H1 (cell line): ENCODE data around the gene LILRB4. TPM values are rescaled to one million over a fixed set of nuclear protein-coding genes. Genes with fewer than 3 reads are reported as not detected.

Experiments used
- CTCF ChIA-PET: fragments of 300-600 bp; sonication (Branson Sonifier 250); formaldehyde crosslinking; loops from one replicate; lab custom pipeline; 2021; ENCODE audit not compliant: partially characterized antibody; lab: Charles Lee
- POLR2A ChIA-PET: fragments of 300-600 bp; sonication (Branson Sonifier 250); formaldehyde crosslinking; loops from one replicate; lab custom pipeline; 2021; ENCODE audit warnings: inconsistent platforms; ENCODE audit not compliant: partially characterized antibody; lab: Charles Lee
- DNase-seq, 2 experiments: peaks; one replicate each; pipeline versions ENCODE4 v3.0.0 to v3.0.0-alpha.2; 2010 to 2022; ENCODE audit warnings: low spot score in 2 of 2, low read depth in 1 of 2, mixed read lengths in 1 of 2
- FAIRE-seq: peaks from 2 replicates; lab custom pipeline; 2011; peaks lifted over from hg19 to GRCh38; lab: Jason Lieb, UNC
- H2AFZ ChIP-seq: 2 replicates; pipeline ENCODE4 v1.8.1; 2012; ENCODE audit warnings: low read length, inconsistent platforms
- H2AK5ac ChIP-seq: 2 replicates; pipeline ENCODE4 v1.6.1; 2013; ENCODE audit warnings: low read depth, low read length
- H2BK120ac ChIP-seq: replicated peaks from 2 replicates; pipeline ENCODE3; 2013; ENCODE audit warnings: low read depth, low read length, inconsistent platforms
- H2BK12ac ChIP-seq: 2 replicates; pipeline ENCODE4 v1.6.1; 2013; ENCODE audit warnings: low read depth, low read length
- H2BK15ac ChIP-seq: 2 replicates; pipeline ENCODE4 v1.6.1; 2013; ENCODE audit warnings: low read length
- H2BK20ac ChIP-seq: 2 replicates; pipeline ENCODE4 v1.6.1; 2013; ENCODE audit warnings: low read length
- H2BK5ac ChIP-seq: 2 replicates; pipeline ENCODE4 v1.6.1; 2013; ENCODE audit warnings: low read depth, low read length
- H3K14ac ChIP-seq: 2 replicates; pipeline ENCODE4 v1.6.1; 2013; ENCODE audit warnings: inconsistent platforms; ENCODE audit not compliant: insufficient read length
- H3K18ac ChIP-seq: 2 replicates; pipeline ENCODE4 v1.6.1; 2013; ENCODE audit warnings: low read length; ENCODE audit errors: extremely low read depth
- H3K23ac ChIP-seq: 2 replicates; pipeline ENCODE4 v1.6.1; 2013; ENCODE audit warnings: inconsistent platforms; ENCODE audit not compliant: insufficient read length
- H3K23me2 ChIP-seq: 2 replicates; pipeline ENCODE4 v1.6.1; 2013; ENCODE audit warnings: low read depth, low read length
- H3K27ac ChIP-seq: 2 replicates; pipeline ENCODE4 v1.6.1; 2011; ENCODE audit warnings: low read depth, low read length, inconsistent platforms
- H3K27me3 ChIP-seq, 4 experiments: replicated peaks in 1 of 4; 1 replicate in 1 of 4; 2 replicates in 3 of 4; pipeline versions ENCODE4 v1.6.1 to v1.8.1; 2011 to 2013; ENCODE audit warnings: low read length in 3 of 4, mild to moderate bottlenecking in 3 of 4, inconsistent platforms in 2 of 4, mixed read lengths in 2 of 4, moderate library complexity in 1 of 4; ENCODE audit not compliant: control insufficient read depth in 3 of 4, insufficient read depth in 3 of 4; ENCODE audit errors: extremely low read depth in 1 of 4
- H3K36me3 ChIP-seq, 4 experiments: 2 replicates each; pipeline versions ENCODE4 v1.6.1 to v1.8.1; 2011 to 2013; ENCODE audit warnings: mild to moderate bottlenecking in 4 of 4, low read length in 3 of 4, moderate library complexity in 2 of 4, control low read depth in 1 of 4, inconsistent platforms in 1 of 4; ENCODE audit not compliant: insufficient read depth in 4 of 4, control insufficient read depth in 2 of 4
- H3K4ac ChIP-seq: replicated peaks from 2 replicates; pipeline ENCODE3; 2013; ENCODE audit warnings: low read length, low read depth, mixed read lengths, inconsistent platforms; ENCODE audit not compliant: insufficient read length
- H3K4me1 ChIP-seq, 4 experiments: replicated peaks in 1 of 4; 1 replicate in 1 of 4; 2 replicates in 3 of 4; pipeline versions ENCODE4 v1.6.1 to v1.8.1; 2011 to 2013; ENCODE audit warnings: low read length in 3 of 4, inconsistent platforms in 2 of 4, mixed read lengths in 1 of 4; ENCODE audit not compliant: insufficient read depth in 4 of 4, control insufficient read depth in 3 of 4
- H3K4me2 ChIP-seq, 2 experiments: 2 replicates each; pipeline versions ENCODE4 v1.6.1 to v1.8.1; 2011 to 2013; ENCODE audit warnings: low read depth in 2 of 2, low read length in 2 of 2, control low read depth in 1 of 2, inconsistent platforms in 1 of 2, mild to moderate bottlenecking in 1 of 2; ENCODE audit not compliant: insufficient read depth in 1 of 2
- H3K4me3 ChIP-seq, 4 experiments: fragments of 200-600, 300-600 bp in 1 of 4; sonication (generic), shearing (Covaris generic), sonication (Bioruptor Twin) in 1 of 4; 2 replicates each; pipeline versions ENCODE4 v1.5.1 to v1.8.1; 2011 to 2016; ENCODE audit warnings: low read length in 4 of 4, low read depth in 3 of 4, control low read depth in 2 of 4, inconsistent platforms in 2 of 4, mild to moderate bottlenecking in 2 of 4, mixed read lengths in 1 of 4, moderate library complexity in 1 of 4; ENCODE audit not compliant: insufficient read depth in 2 of 4; ENCODE audit errors: extremely low read depth in 1 of 4
- H3K56ac ChIP-seq: replicated peaks from 2 replicates; pipeline ENCODE3; 2013; ENCODE audit warnings: low read depth, mild to moderate bottlenecking, mixed read lengths, low read length, inconsistent platforms; ENCODE audit not compliant: insufficient read length
- H3K79me1 ChIP-seq: 2 replicates; pipeline ENCODE4 v1.6.1; 2013; ENCODE audit warnings: low read depth, low read length, control low read depth
- H3K79me2 ChIP-seq, 2 experiments: 2 replicates each; pipeline versions ENCODE4 v1.6.1 to v1.8.1; 2012 to 2013; ENCODE audit warnings: low read length in 2 of 2, mild to moderate bottlenecking in 2 of 2, inconsistent platforms in 1 of 2; ENCODE audit not compliant: insufficient read depth in 2 of 2, control insufficient read depth in 1 of 2
- H3K9ac ChIP-seq, 4 experiments: replicated peaks in 1 of 4; 1 replicate in 1 of 4; 2 replicates in 3 of 4; pipeline versions ENCODE4 v1.6.1 to v1.8.1; 2011 to 2013; ENCODE audit warnings: low read depth in 3 of 4, low read length in 3 of 4, control low read depth in 2 of 4, mild to moderate bottlenecking in 2 of 4, moderate library complexity in 2 of 4, inconsistent platforms in 1 of 4; ENCODE audit errors: extremely low read depth in 1 of 4
- H3K9me3 ChIP-seq, 2 experiments: 2 replicates each; pipeline versions ENCODE4 v1.6.1 to v1.8.1; 2012 to 2013; ENCODE audit warnings: mild to moderate bottlenecking in 2 of 2, moderate library complexity in 2 of 2, control low read depth in 1 of 2, inconsistent platforms in 1 of 2, low read depth in 1 of 2, low read length in 1 of 2, mixed read lengths in 1 of 2; ENCODE audit not compliant: insufficient read depth in 2 of 2
- H4K20me1 ChIP-seq, 2 experiments: replicated peaks in 1 of 2; 2 replicates each; pipeline versions ENCODE3 to v1.8.1; 2011 to 2013; ENCODE audit warnings: inconsistent platforms in 2 of 2, low read length in 2 of 2, mild to moderate bottlenecking in 1 of 2; ENCODE audit not compliant: insufficient read depth in 2 of 2, control insufficient read depth in 1 of 2
- H4K5ac ChIP-seq: 2 replicates; pipeline ENCODE4 v1.6.1; 2013; ENCODE audit warnings: low read length, low read depth, mixed read lengths, inconsistent platforms; ENCODE audit not compliant: insufficient read length
- H4K8ac ChIP-seq: 2 replicates; pipeline ENCODE4 v1.8.0; 2013; ENCODE audit warnings: mild to moderate bottlenecking, moderate library complexity, low read length, inconsistent platforms; ENCODE audit not compliant: insufficient read depth; ENCODE audit errors: extremely low read depth
- H4K91ac ChIP-seq: replicated peaks from 2 replicates; pipeline ENCODE3; 2013; ENCODE audit warnings: low read length, mixed read lengths, inconsistent platforms; ENCODE audit not compliant: insufficient read length
- BRCA1 ChIP-seq: IDR thresholded peaks from 2 replicates; pipeline ENCODE4 v1.6.1; 2012; ENCODE audit warnings: low read depth, low read length, improper control_type of control experiment
- POLR2A ChIP-seq, 2 experiments: IDR thresholded peaks; 1 replicate in 1 of 2; 2 replicates in 1 of 2; pipeline ENCODE4 v1.6.1; 2011; ENCODE audit warnings: low read depth in 2 of 2, low read length in 2 of 2, mild to moderate bottlenecking in 2 of 2; ENCODE audit errors: control extremely low read depth in 1 of 2
- SIN3A ChIP-seq, 2 experiments: IDR thresholded peaks in 1 of 2; conservative IDR thresholded peaks in 1 of 2; 2 replicates each; pipeline ENCODE4 v1.6.1; 2011 to 2012; ENCODE audit warnings: low read length in 2 of 2, improper control_type of control experiment in 1 of 2, low read depth in 1 of 2, mild to moderate bottlenecking in 1 of 2
- SIRT6 ChIP-seq: IDR thresholded peaks from one replicate; pipeline ENCODE4 v1.7.1; 2012; ENCODE audit warnings: low read length, inconsistent platforms
- TAF1 ChIP-seq: IDR thresholded peaks from 2 replicates; pipeline ENCODE4 v1.6.1; 2011; ENCODE audit warnings: mild to moderate bottlenecking, low read depth, low read length
- TCF12 ChIP-seq: IDR thresholded peaks from 2 replicates; pipeline ENCODE4 v1.6.1; 2011; ENCODE audit warnings: low read depth, mild to moderate bottlenecking, low read length
- WGBS, 2 experiments: shearing (Covaris generic) in 1 of 2; methylation state at CpG; one replicate each; pipeline versions ENCODE4 v1.1.6 to v1.1.7; 2013 to 2015; ENCODE audit warnings: low lambda C conversion rate in 2 of 2, mixed read lengths in 2 of 2, inconsistent platforms in 1 of 2, low coverage in 1 of 2, missing lambda C conversion rate in 1 of 2; ENCODE audit not compliant: insufficient replicate concordance in 2 of 2, insufficient coverage in 1 of 2, insufficient read length in 1 of 2; ENCODE audit errors: extremely low coverage in 1 of 2, missing lambda C conversion rate in 1 of 2; 5-methylcytosine and 5-hydroxymethylcytosine counted together
- polyA plus RNA-seq, 7 experiments: library from polyadenylated mRNA; depleted of rRNA in 3 of 7; stranded (reverse) in 5 of 7; unstranded in 2 of 7; fragments of >200 nt in 5 of 7; fragments of 200-250 nt in 2 of 7; gene quantifications; 1 replicate in 5 of 7; 2 replicates in 1 of 7; 4 replicates in 1 of 7; pipeline versions ENCODE4 v1.2.1 to v1.2.3, GENCODE V29; 2011 to 2013; ENCODE audit warnings: missing spikeins in 2 of 7, mixed read lengths in 2 of 7
- total RNA-seq: library from RNA; stranded (reverse); fragmentation: NEBNext Ultra II Directional; extraction: Animal tissue kit (Norgen Biotek cat#: 25700); gene quantifications from 2 replicates; pipeline ENCODE4 v1.2.1, GENCODE V29; 2021
- TF ChIP-seq, protein P1 (sequence below): IDR thresholded peaks from 2 replicates; pipeline ENCODE4 v1.6.1; 2012; ENCODE audit warnings: inconsistent platforms

The LILRB4 gene
- total and polyA plus RNA-seq, 2 of the 8 experiments (the other 6 are each of a cell fraction or from before 2014, with no cell fraction given), result not detected

- Histone ChIP-seq H4K8ac (no peak overlapping the region), H4K91ac (no peak overlapping the region), H3K23me2 (no peaks in the 10 kb centered on the region), H2BK20ac (no peak overlapping the region), H3K4ac (no peak overlapping the region), H2BK5ac (no peak overlapping the region), H3K36me3 (no peaks in the 10 kb centered on the region), H2BK15ac (no peak overlapping the region), H2BK12ac (no peak overlapping the region), H2AFZ (no peak overlapping the region), H3K4me2 (no peak overlapping the region), H3K79me2 (no peaks in the 10 kb centered on the region), H3K9ac (no peak overlapping the region)
- WGBS, 2 experiments, result 62% methylated on average over 7 of the region's 7 CpGs; no CpG with 5 or more reads in 1 of the 2 experiments
- POLR2A ChIA-PET, result no interaction called here
- TF ChIP-seq TCF12 (no peak), TAF1 (no peak), POLR2A (IDR thresholded peaks at IDR 0.05; ENCODE audit: control extremely low read depth in 1 of 2, low read depth in 2 of 2, low read length in 2 of 2) (no peak), BRCA1 (no peak), SIRT6 (no peak), SIN3A (conservative IDR thresholded peaks at IDR 0.05 in 1 of 2, IDR thresholded peaks at IDR 0.05 in 1 of 2; ENCODE audit: low read depth in 1 of 2, low read length in 2 of 2) (no peak)
- TF ChIP-seq, protein P1, sequence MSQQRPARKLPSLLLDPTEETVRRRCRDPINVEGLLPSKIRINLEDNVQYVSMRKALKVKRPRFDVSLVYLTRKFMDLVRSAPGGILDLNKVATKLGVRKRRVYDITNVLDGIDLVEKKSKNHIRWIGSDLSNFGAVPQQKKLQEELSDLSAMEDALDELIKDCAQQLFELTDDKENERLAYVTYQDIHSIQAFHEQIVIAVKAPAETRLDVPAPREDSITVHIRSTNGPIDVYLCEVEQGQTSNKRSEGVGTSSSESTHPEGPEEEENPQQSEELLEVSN, result no peak
- TF ChIP-seq, all 59 proteins: peak for 0
- Histone ChIP-seq H3K27me3 (no peaks in the 10 kb centered on the region), H3K79me1 (no peaks in the 10 kb centered on the region), H2AK5ac (no peak overlapping the region), H3K18ac (no peak overlapping the region), H3K9me3 (peaks cover 43 to 67% of the 10 kb centered on the region in 2 experiments), H3K27ac (no peak overlapping the region), H4K5ac (no peak overlapping the region), H2BK120ac (no peak overlapping the region), H3K23ac (no peak overlapping the region), H3K14ac (no peak overlapping the region), H3K4me1 (no peaks in the 10 kb centered on the region), H3K4me3 (no peak overlapping the region), H4K20me1 (no peaks in the 10 kb centered on the region), H3K56ac (no peak overlapping the region)
- CTCF ChIA-PET, result interaction anchor here (0.7 to 3.6 kb wide), 2 partner anchors 8 to 1240 kb away, joined by 3 to 21 read pairs; no protein-coding TSS in a partner anchor
- FAIRE-seq, result no peak
- DNase-seq, result no peak
Measured at GRCh38 chr19:54682306-54682856, 19.6 kb downstream of the LILRB4 start.
